HCT116 (cell line): ENCODE data around the gene PBX1. TPM values are rescaled to one million over a fixed set of nuclear protein-coding genes. Genes with fewer than 3 reads are reported as not detected.

ENCODE experiments used
- ATAC-seq: fragments of 200-7000 bp; cut with Tn5 transposase; 2 replicates; pipeline ENCODE4 v1.9.1; 2020; ENCODE audit warnings: mild to moderate bottlenecking, moderate library complexity
- BruUV-seq: library from RNA; stranded (reverse); fragments of 400-500 nt; replicated peaks from 2 replicates; lab custom pipeline; 2021; lab: Mats Ljungman, UMichigan
- CTCF ChIA-PET: fragments of 300-600 bp; sonication (Branson Sonifier 250); formaldehyde crosslinking; loops from one replicate; lab custom pipeline; 2021; ENCODE audit warnings: antibody characterized with exemption; lab: Charles Lee
- POLR2A ChIA-PET: fragments of 300-600, 350-600 bp; sonication (Branson Sonifier 250); formaldehyde crosslinking; loops from one replicate; lab custom pipeline; 2021; ENCODE audit warnings: antibody characterized with exemption; lab: Charles Lee
- RAD21 ChIA-PET, 2 experiments: fragments of 300-600 bp; sonication (Branson Sonifier 250); formaldehyde crosslinking; loops; one replicate each; lab custom pipeline; 2023; ENCODE audit warnings: low total read pairs in 2 of 2; ENCODE audit not compliant: uncharacterized antibody in 2 of 2, unreplicated experiment in 2 of 2, low non-redundant PET in 1 of 2; lab: Charles Lee
- DNase-seq: peaks from one replicate; pipeline ENCODE4 v3.0.0-alpha.2; 2010; ENCODE audit warnings: low read depth, low spot score
- H2AFZ ChIP-seq: fragments of 200-600 bp; shearing (Covaris generic), sonication (generic); 2 replicates; pipeline ENCODE4 v1.6.1; 2017; ENCODE audit warnings: low read depth, mixed run types, mixed read lengths, antibody characterized with exemption, low read length; ENCODE audit not compliant: poor library complexity, severe bottlenecking
- H3K27ac ChIP-seq: 2 replicates; pipeline ENCODE4 v1.5.1; 2012; ENCODE audit warnings: low read depth, low read length
- H3K27me3 ChIP-seq: fragments of 200-600 bp; sonication (generic); 2 replicates; pipeline ENCODE4 v1.6.1; 2016; ENCODE audit warnings: mixed run types, low read length, mixed read lengths; ENCODE audit not compliant: insufficient read depth
- H3K36me3 ChIP-seq, 2 experiments: fragments of 200-500 bp in 1 of 2; fragments of 200-600 bp in 1 of 2; sonication (Bioruptor generic) in 1 of 2; sonication (generic) in 1 of 2; 2 replicates each; pipeline versions ENCODE4 v1.5.1 to v1.6.1; 2014 to 2016; ENCODE audit warnings: low read length in 2 of 2, inconsistent platforms in 1 of 2, mixed read lengths in 1 of 2, mixed run types in 1 of 2; ENCODE audit not compliant: insufficient read depth in 2 of 2, control insufficient read depth in 1 of 2
- H3K4me1 ChIP-seq, 2 experiments: fragments of 200-600 bp in 1 of 2; sonication (generic) in 1 of 2; 2 replicates each; pipeline versions ENCODE4 v1.5.1 to v1.6.1; 2012 to 2017; ENCODE audit warnings: low read length in 2 of 2, inconsistent platforms in 1 of 2, mild to moderate bottlenecking in 1 of 2, mixed read lengths in 1 of 2, mixed run types in 1 of 2, moderate library complexity in 1 of 2; ENCODE audit not compliant: insufficient read depth in 2 of 2, control insufficient read depth in 1 of 2
- H3K4me2 ChIP-seq: fragments of 200-600 bp; sonication (generic); 2 replicates; pipeline ENCODE4 v1.6.1; 2017; ENCODE audit warnings: mixed run types, low read length, mixed read lengths
- H3K4me3 ChIP-seq, 2 experiments: fragments of 200-600 bp in 1 of 2; sonication (generic) in 1 of 2; replicated peaks in 1 of 2; 2 replicates each; pipeline ENCODE4 v1.5.1; 2011 to 2016; ENCODE audit warnings: low read length in 2 of 2, control low read depth in 1 of 2, low read depth in 1 of 2, mild to moderate bottlenecking in 1 of 2, mixed read lengths in 1 of 2, mixed run types in 1 of 2
- H3K79me2 ChIP-seq: fragments of 200-600 bp; sonication (generic); 2 replicates; pipeline ENCODE4 v1.6.1; 2017; ENCODE audit warnings: mild to moderate bottlenecking, mixed run types, low read length, moderate library complexity, mixed read lengths; ENCODE audit not compliant: insufficient read depth
- H3K9ac ChIP-seq: fragments of 200-600 bp; sonication (generic); 2 replicates; pipeline ENCODE4 v1.6.1; 2016; ENCODE audit warnings: low read length, mixed read lengths
- H3K9me2 ChIP-seq: fragments of 200-600 bp; sonication (generic), shearing (Covaris generic); 2 replicates; pipeline ENCODE4 v1.6.1; 2017; ENCODE audit warnings: mixed run types, mild to moderate bottlenecking, moderate library complexity; ENCODE audit not compliant: insufficient read depth
- H3K9me3 ChIP-seq, 2 experiments: fragments of 200-500 bp in 1 of 2; fragments of 200-600 bp in 1 of 2; sonication (Bioruptor generic) in 1 of 2; sonication (generic) in 1 of 2; 2 replicates each; pipeline ENCODE4 v1.6.1; 2014 to 2017; ENCODE audit warnings: low read length in 2 of 2, mixed read lengths in 2 of 2, inconsistent platforms in 1 of 2, low read depth in 1 of 2, mild to moderate bottlenecking in 1 of 2, mixed run types in 1 of 2, moderate library complexity in 1 of 2; ENCODE audit not compliant: control insufficient read depth in 1 of 2, insufficient read depth in 1 of 2
- H4K20me1 ChIP-seq: fragments of 200-600 bp; sonication (generic), shearing (Covaris generic); 2 replicates; pipeline ENCODE4 v1.6.1; 2017; ENCODE audit warnings: mixed run types, mild to moderate bottlenecking, moderate library complexity; ENCODE audit not compliant: insufficient read depth
- CBX3 ChIP-seq: IDR thresholded peaks from 2 replicates; pipeline ENCODE4 v1.6.1; 2012; ENCODE audit warnings: low read depth
- ELF1 ChIP-seq: IDR thresholded peaks from 2 replicates; pipeline ENCODE4 v1.6.1; 2012; ENCODE audit warnings: low read depth, borderline replicate concordance
- EZH2phosphoT487 ChIP-seq: fragments of 200-600 bp; IDR thresholded peaks from 2 replicates; pipeline ENCODE4 v1.6.1; 2018; ENCODE audit warnings: antibody characterized with exemption, borderline replicate concordance
- JUND ChIP-seq: IDR thresholded peaks from 2 replicates; pipeline ENCODE4 v1.6.1; 2012
- POLR2A ChIP-seq: IDR thresholded peaks from 2 replicates; pipeline ENCODE4 v1.7.0; 2011; ENCODE audit warnings: borderline replicate concordance; ENCODE audit not compliant: insufficient read depth, insufficient read length; ENCODE audit errors: extremely low read depth
- POLR2AphosphoS5 ChIP-seq: IDR thresholded peaks from 2 replicates; pipeline ENCODE4 v1.6.1; 2011; ENCODE audit warnings: mild to moderate bottlenecking, low read depth, low read length, moderate library complexity
- RAD21 ChIP-seq: IDR thresholded peaks from 2 replicates; pipeline ENCODE4 v1.6.1; 2012; ENCODE audit warnings: low read depth, mild to moderate bottlenecking
- SIN3A ChIP-seq: IDR thresholded peaks from 2 replicates; pipeline ENCODE4 v1.6.1; 2012; ENCODE audit warnings: low read depth
- TCF7L2 ChIP-seq: IDR thresholded peaks from 2 replicates; pipeline ENCODE4 v1.7.0; 2011; ENCODE audit warnings: borderline replicate concordance, inconsistent platforms; ENCODE audit not compliant: insufficient read depth, insufficient read length; ENCODE audit errors: extremely low read depth
- YY1 ChIP-seq: IDR thresholded peaks from 2 replicates; pipeline ENCODE4 v1.6.1; 2011; ENCODE audit warnings: low read length, low read depth, moderate library complexity, mild to moderate bottlenecking; ENCODE audit not compliant: insufficient replicate concordance; ENCODE audit errors: extremely low read depth
- ZNF274 ChIP-seq: fragments of 200-500 bp; sonication (Bioruptor generic); IDR thresholded peaks from 2 replicates; pipeline ENCODE4 v1.6.1; 2014; ENCODE audit warnings: mild to moderate bottlenecking, low read depth, low read length, inconsistent platforms
- intact Hi-C: fragments of 100-400 bp; cut with micrococcal nuclease; formaldehyde crosslinking; loops from 2 replicates; pipeline ENCODE4 v1.10.0; 2022
- total RNA-seq: library from RNA; stranded (reverse); gene quantifications from one replicate; pipeline ENCODE4 v1.2.1, GENCODE V29; 2021; ENCODE audit not compliant: unreplicated experiment
- TF ChIP-seq, protein P1 (sequence below): IDR thresholded peaks from 2 replicates; pipeline ENCODE4 v1.6.1; 2011; ENCODE audit warnings: mild to moderate bottlenecking, low read length, moderate library complexity; ENCODE audit not compliant: insufficient replicate concordance; ENCODE audit errors: extremely low read depth
- TF ChIP-seq, protein P2 (sequence below): IDR thresholded peaks from 2 replicates; pipeline ENCODE4 v1.6.1; 2012
- TF ChIP-seq, protein P3 (sequence below), 3 experiments: fragments of 200-600 bp in 1 of 3; sonication (generic) in 1 of 3; IDR thresholded peaks in 2 of 3; conservative IDR thresholded peaks in 1 of 3; 2 replicates each; pipeline ENCODE4 v1.5.1; 2012 to 2017; ENCODE audit warnings: low read depth in 2 of 3, low read length in 2 of 3, antibody characterized with exemption in 1 of 3, borderline replicate concordance in 1 of 3, control low read depth in 1 of 3, mild to moderate bottlenecking in 1 of 3, mixed read lengths in 1 of 3, mixed run types in 1 of 3, moderate library complexity in 1 of 3; ENCODE audit not compliant: insufficient read depth in 1 of 3

The PBX1 gene
- total RNA-seq, 1 experiment from 2014 or later, result 29.6 TPM

DNA sequence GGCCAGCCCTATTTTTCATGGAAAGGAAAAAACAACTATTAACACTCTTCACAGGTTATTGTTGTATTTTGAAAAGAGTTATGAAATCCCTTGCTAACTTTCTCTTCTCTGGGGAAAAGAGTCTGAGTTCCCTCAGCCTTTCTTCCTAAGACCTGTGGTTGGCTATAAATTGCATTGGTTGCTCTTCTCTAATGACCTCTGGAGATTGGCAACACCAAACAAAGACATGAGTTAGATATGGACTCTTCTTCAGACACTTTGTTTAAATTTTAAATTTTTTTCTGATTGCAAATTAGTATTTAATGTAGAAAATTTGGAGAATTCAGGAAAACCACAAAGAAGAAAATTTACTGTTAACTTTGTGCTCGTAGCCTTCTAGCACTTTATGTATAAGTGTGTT is 275.7 kb downstream of the PBX1 start:
- ATAC-seq (no peak), DNase-seq (no peak)
- TF ChIP-seq ZNF274, result no peak
- TF ChIP-seq POLR2AphosphoS5, result no peak
- TF ChIP-seq POLR2A, result no peak
- TF ChIP-seq, protein P1, sequence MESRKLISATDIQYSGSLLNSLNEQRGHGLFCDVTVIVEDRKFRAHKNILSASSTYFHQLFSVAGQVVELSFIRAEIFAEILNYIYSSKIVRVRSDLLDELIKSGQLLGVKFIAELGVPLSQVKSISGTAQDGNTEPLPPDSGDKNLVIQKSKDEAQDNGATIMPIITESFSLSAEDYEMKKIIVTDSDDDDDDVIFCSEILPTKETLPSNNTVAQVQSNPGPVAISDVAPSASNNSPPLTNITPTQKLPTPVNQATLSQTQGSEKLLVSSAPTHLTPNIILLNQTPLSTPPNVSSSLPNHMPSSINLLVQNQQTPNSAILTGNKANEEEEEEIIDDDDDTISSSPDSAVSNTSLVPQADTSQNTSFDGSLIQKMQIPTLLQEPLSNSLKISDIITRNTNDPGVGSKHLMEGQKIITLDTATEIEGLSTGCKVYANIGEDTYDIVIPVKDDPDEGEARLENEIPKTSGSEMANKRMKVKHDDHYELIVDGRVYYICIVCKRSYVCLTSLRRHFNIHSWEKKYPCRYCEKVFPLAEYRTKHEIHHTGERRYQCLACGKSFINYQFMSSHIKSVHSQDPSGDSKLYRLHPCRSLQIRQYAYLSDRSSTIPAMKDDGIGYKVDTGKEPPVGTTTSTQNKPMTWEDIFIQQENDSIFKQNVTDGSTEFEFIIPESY, result no peak
- TF ChIP-seq CBX3, result no peak
- no peak for TF ChIP-seq TCF7L2
- ChIA-PET POLR2A (no interaction called here), RAD21 (no interaction called here), CTCF (no interaction called here)
- H3K9me2 ChIP-seq, result no peaks in the 10 kb centered on the region
- H2AFZ ChIP-seq, result no peak overlapping the region
- no peaks in the 10 kb centered on the region for H3K36me3 ChIP-seq
- no peaks in the 10 kb centered on the region for H3K4me1 ChIP-seq
- H3K27ac ChIP-seq, result no peak overlapping the region
- H3K9ac ChIP-seq, result no peak overlapping the region
- no peak overlapping the region for H3K4me3 ChIP-seq
- H4K20me1 ChIP-seq, result no peaks in the 10 kb centered on the region
- H3K9me3 ChIP-seq, result no peaks in the 10 kb centered on the region
- no peak overlapping the region for H3K4me2 ChIP-seq
- H3K79me2 ChIP-seq, result no peaks in the 10 kb centered on the region
- intact Hi-C loops, result no loop called here
- BruUV-seq, result no TSS peak
- no peaks in the 10 kb centered on the region for H3K27me3 ChIP-seq

DNA sequence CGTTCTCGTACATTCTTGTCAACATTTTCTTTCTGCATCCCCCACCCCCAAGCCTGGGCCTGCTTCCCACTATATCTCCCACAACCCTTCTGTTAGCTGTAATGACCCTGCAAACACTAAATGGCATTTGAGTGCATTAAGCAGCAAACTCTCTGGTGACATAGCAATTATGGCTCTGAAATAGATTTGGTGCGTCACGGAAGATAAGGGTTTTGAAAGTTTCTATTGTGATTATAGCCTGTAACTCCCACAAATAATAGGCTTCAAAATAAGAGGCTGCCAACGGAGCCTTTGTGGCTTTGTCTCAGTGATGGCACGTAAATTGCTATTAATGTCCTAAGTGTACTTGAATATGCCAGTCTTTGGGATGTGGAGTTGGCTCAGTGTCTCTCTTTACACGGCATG is 277.6 kb downstream of the PBX1 start:
- Histone ChIP-seq H3K36me3 (no peaks in the 10 kb centered on the region), H3K9me3 (no peaks in the 10 kb centered on the region), H3K79me2 (no peaks in the 10 kb centered on the region), H3K4me3 (no peak overlapping the region), H2AFZ (no peak overlapping the region), H3K9me2 (no peaks in the 10 kb centered on the region), H3K27ac (no peak overlapping the region), H3K4me2 (no peak overlapping the region), H4K20me1 (no peaks in the 10 kb centered on the region), H3K9ac (no peak overlapping the region), H3K27me3 (no peaks in the 10 kb centered on the region), H3K4me1 (no peaks in the 10 kb centered on the region)
- ChIA-PET CTCF (no interaction called here), POLR2A (no interaction called here), RAD21 (no interaction called here)
- DNase-seq (no peak), ATAC-seq (no peak)
- no TSS peak for BruUV-seq
- intact Hi-C loops, result no loop called here
- TF ChIP-seq ZNF274 (no peak), JUND (no peak), SIN3A (no peak), RAD21 (no peak), EZH2phosphoT487 (no peak), POLR2A (no peak), ELF1 (no peak), CBX3 (no peak), YY1 (no peak)
- TF ChIP-seq, protein P2, sequence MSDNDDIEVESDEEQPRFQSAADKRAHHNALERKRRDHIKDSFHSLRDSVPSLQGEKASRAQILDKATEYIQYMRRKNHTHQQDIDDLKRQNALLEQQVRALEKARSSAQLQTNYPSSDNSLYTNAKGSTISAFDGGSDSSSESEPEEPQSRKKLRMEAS, result no peak
- TF ChIP-seq, protein P3, sequence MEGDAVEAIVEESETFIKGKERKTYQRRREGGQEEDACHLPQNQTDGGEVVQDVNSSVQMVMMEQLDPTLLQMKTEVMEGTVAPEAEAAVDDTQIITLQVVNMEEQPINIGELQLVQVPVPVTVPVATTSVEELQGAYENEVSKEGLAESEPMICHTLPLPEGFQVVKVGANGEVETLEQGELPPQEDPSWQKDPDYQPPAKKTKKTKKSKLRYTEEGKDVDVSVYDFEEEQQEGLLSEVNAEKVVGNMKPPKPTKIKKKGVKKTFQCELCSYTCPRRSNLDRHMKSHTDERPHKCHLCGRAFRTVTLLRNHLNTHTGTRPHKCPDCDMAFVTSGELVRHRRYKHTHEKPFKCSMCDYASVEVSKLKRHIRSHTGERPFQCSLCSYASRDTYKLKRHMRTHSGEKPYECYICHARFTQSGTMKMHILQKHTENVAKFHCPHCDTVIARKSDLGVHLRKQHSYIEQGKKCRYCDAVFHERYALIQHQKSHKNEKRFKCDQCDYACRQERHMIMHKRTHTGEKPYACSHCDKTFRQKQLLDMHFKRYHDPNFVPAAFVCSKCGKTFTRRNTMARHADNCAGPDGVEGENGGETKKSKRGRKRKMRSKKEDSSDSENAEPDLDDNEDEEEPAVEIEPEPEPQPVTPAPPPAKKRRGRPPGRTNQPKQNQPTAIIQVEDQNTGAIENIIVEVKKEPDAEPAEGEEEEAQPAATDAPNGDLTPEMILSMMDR (IDR thresholded peaks at IDR 0.05 in 2 of 3, conservative IDR thresholded peaks at IDR 0.05 in 1 of 3; ENCODE audit: borderline replicate concordance in 1 of 3, insufficient read depth in 1 of 3, low read depth in 2 of 3, low read length in 2 of 3), result no peak
- TF ChIP-seq, protein P1, result no peak
